Measurements from ENCODE around the gene TPRG1.

DNA sequence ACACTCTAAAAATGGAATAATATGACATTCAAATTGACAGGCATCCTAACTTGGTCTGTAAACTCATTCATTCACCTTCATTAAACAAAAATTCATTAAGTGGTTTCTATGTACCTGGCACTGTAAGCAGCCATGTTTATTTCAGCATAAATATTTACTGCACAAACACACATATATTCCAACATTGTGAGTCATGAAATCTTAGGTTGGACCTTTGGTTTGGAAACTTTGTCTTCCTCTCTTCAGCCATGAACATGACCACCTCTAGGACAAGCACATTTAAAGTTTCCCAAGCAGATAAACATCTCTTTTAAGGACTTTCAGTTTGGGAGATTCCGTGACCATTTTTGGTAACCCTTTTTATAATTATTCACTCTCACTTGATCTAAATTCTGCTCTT lies 131.8 kb downstream of the TPRG1 start:
- no peak for TF ChIP-seq POLR2A (IDR thresholded peaks at IDR 0.05)
- TF ChIP-seq, protein P1, sequence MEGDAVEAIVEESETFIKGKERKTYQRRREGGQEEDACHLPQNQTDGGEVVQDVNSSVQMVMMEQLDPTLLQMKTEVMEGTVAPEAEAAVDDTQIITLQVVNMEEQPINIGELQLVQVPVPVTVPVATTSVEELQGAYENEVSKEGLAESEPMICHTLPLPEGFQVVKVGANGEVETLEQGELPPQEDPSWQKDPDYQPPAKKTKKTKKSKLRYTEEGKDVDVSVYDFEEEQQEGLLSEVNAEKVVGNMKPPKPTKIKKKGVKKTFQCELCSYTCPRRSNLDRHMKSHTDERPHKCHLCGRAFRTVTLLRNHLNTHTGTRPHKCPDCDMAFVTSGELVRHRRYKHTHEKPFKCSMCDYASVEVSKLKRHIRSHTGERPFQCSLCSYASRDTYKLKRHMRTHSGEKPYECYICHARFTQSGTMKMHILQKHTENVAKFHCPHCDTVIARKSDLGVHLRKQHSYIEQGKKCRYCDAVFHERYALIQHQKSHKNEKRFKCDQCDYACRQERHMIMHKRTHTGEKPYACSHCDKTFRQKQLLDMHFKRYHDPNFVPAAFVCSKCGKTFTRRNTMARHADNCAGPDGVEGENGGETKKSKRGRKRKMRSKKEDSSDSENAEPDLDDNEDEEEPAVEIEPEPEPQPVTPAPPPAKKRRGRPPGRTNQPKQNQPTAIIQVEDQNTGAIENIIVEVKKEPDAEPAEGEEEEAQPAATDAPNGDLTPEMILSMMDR (IDR thresholded peaks at IDR 0.05), result no peak

All from vagina (tissue), 2 donors.